ENCODE data around the gene RFK. TPM values are rescaled to one million over a fixed set of nuclear protein-coding genes. Genes with fewer than 3 reads are reported as not detected.

RFK gene
- total RNA-seq, 1 experiment from 2014 or later: 12.0 TPM

- no peaks in the 10 kb centered on the region for H3K9me3 ChIP-seq (ENCODE audit: control insufficient read depth, low read depth, low read length)
- H3K18ac ChIP-seq (ENCODE audit: insufficient read length, low read depth, low read length): no peak overlapping the region
- H3K4me2 ChIP-seq (ENCODE audit: insufficient read depth, insufficient read length, low read length): no peak overlapping the region
- no peak overlapping the region for H3K56ac ChIP-seq (ENCODE audit: insufficient read length, low read depth, low read length)
- no peak overlapping the region for H3K27ac Mint-ChIP-seq
- TF ChIP-seq CTCF (conservative IDR thresholded peaks at IDR 0.05): no peak
- WGBS (ENCODE audit: extremely low coverage, insufficient read length, low lambda C conversion rate): no CpG with 5 or more reads among the region's 1 CpG
- H2BK120ac ChIP-seq (ENCODE audit: low read depth, low read length, poor library complexity, severe bottlenecking): no peak overlapping the region
- no peak overlapping the region for H2BK15ac ChIP-seq (ENCODE audit: low read depth, low read length)
- H2BK20ac ChIP-seq (ENCODE audit: low read depth, low read length, poor library complexity, severe bottlenecking): no peak overlapping the region
- H3K4ac ChIP-seq (ENCODE audit: low read depth, low read length): no peak overlapping the region
- no peak overlapping the region for H3K14ac ChIP-seq (ENCODE audit: insufficient read depth, low read length)
- no peak overlapping the region for H3K9ac ChIP-seq (ENCODE audit: extremely low read depth, insufficient read length, low read length)
- H3K4me3 Mint-ChIP-seq: no peak overlapping the region
- H2BK5ac ChIP-seq (ENCODE audit: insufficient read length, low read length): no peak overlapping the region
- H2AK5ac ChIP-seq (ENCODE audit: insufficient read length, low read length): no peak overlapping the region
- H4K8ac ChIP-seq (replicated peaks; ENCODE audit: insufficient read length, low read depth, low read length): no peak overlapping the region
- H3K23me2 ChIP-seq (ENCODE audit: insufficient read length, low read depth, low read length, poor library complexity, severe bottlenecking): no peaks in the 10 kb centered on the region
- no peaks in the 10 kb centered on the region for H3K79me1 ChIP-seq (ENCODE audit: insufficient read depth, low read depth, low read length, poor library complexity, severe bottlenecking)
- H4K5ac ChIP-seq (ENCODE audit: insufficient read length, low read depth, low read length): no peak overlapping the region
- H3K79me2 ChIP-seq (ENCODE audit: insufficient read depth, low read length): no peaks in the 10 kb centered on the region
- H2BK12ac ChIP-seq (ENCODE audit: insufficient read length, low read depth, low read length): no peak overlapping the region
- no peaks in the 10 kb centered on the region for H4K20me1 ChIP-seq (ENCODE audit: control insufficient read depth, insufficient read depth, insufficient read length)
- peaks cover 2% of the 10 kb centered on the region; the same call in 1 of the 2 replicates for H3K27me3 Mint-ChIP-seq (ENCODE audit: low read depth)
- H3K4me1 Mint-ChIP-seq: peaks cover 31 to 46% of the 10 kb centered on the region in 2 experiments
- no peak overlapping the region for H3K23ac ChIP-seq (ENCODE audit: insufficient read length, low read depth, low read length)
- no peak overlapping the region for H3T11ph ChIP-seq (ENCODE audit: low read length)
- H2AFZ ChIP-seq (ENCODE audit: low read length): no peak overlapping the region
- DNase-seq: no peak
- peaks cover 5% of the 10 kb centered on the region; the same call in 1 of the 2 replicates for H3K4me1 ChIP-seq (ENCODE audit: insufficient read depth, low read length)
- H3K27ac ChIP-seq (ENCODE audit: insufficient read length, low read depth, low read length): no peak overlapping the region
- H4K91ac ChIP-seq (ENCODE audit: insufficient read length, low read depth, low read length): no peak overlapping the region
- peaks cover 5 to 10% (median 9%) of the 10 kb centered on the region in 3 experiments; a peak in 6 of 7 replicates for H3K36me3 Mint-ChIP-seq (ENCODE audit: insufficient read depth in 1 of 3, low read depth in 3 of 3)
- no peaks in the 10 kb centered on the region for H3K27me3 ChIP-seq (ENCODE audit: insufficient read depth, low read length)
- H3K9me3 Mint-ChIP-seq: peaks cover 10% of the 10 kb centered on the region in 2 experiments; a peak in 4 of 5 replicates
These were observed 23.2 kb upstream of the RFK start for GRCh38 chr9:76417394-76417793.
